Right lobe of liver (tissue), 6 donors: ENCODE data around the gene MVB12A. TPM values are rescaled to one million over a fixed set of nuclear protein-coding genes. Genes with fewer than 3 reads are reported as not detected.

Experiments
- ATAC-seq, 4 donors: fragments of 200-7000 bp; cut with Tn5 transposase; one replicate each; pipeline ENCODE4 v1.9.1; 2020; ENCODE audit warnings: mild to moderate bottlenecking in 4 of 4, moderate library complexity in 4 of 4
- DNase-seq, 3 donors: peaks; one replicate each; pipeline ENCODE4 v3.0.0-alpha.2; 2020
- H3K27ac ChIP-seq, 3 donors: fragments of 200-600 bp; one replicate each; pipeline ENCODE4 v1.8.0; 2022
- H3K27me3 ChIP-seq, 2 donors: fragments of 200-600 bp; one replicate each; pipeline ENCODE4 v1.8.0; 2022
- H3K36me3 ChIP-seq, 4 donors: fragments of 200-600 bp; sonication (generic) in 1 of 4; one replicate each; pipeline versions ENCODE4 v1.5.1 to v1.8.0; 2017 to 2022; ENCODE audit warnings: control low read depth in 1 of 4
- H3K4me1 ChIP-seq, 4 donors: fragments of 200-600 bp; sonication (generic) in 1 of 4; one replicate each; pipeline versions ENCODE4 v1.5.1 to v1.8.0; 2017 to 2022; ENCODE audit warnings: control low read depth in 1 of 4
- H3K4me3 ChIP-seq, 3 donors: fragments of 200-600 bp; one replicate each; pipeline ENCODE4 v1.8.0; 2022
- H3K9me3 ChIP-seq, 4 donors: fragments of 200-600 bp; sonication (generic) in 1 of 4; one replicate each; pipeline versions ENCODE4 v1.5.1 to v1.8.0; 2017 to 2022; ENCODE audit warnings: control low read depth in 1 of 4
- POLR2A ChIP-seq: fragments of 450-650 bp; IDR thresholded peaks from one replicate; pipeline ENCODE4 v1.6.1; 2017; ENCODE audit warnings: antibody characterized with exemption, mild to moderate bottlenecking
- WGBS: methylation state at CpG from one replicate; pipeline ENCODE4 v1.1.6; 2018; ENCODE audit warnings: low coverage, low lambda C conversion rate; ENCODE audit not compliant: insufficient coverage; ENCODE audit errors: missing lambda C conversion rate; 5-methylcytosine and 5-hydroxymethylcytosine counted together
- intact Hi-C, 2 donors: fragments of 100-400 bp; cut with DNase I; formaldehyde crosslinking; loops; one replicate each; pipeline versions ENCODE4 v1.11.2 to v1.14.1; 2022
- long read RNA-seq: library from polyadenylated mRNA; unstranded; transcript quantifications from one replicate; pipeline ENCODE4 v2.0.0, GENCODE V29; 2019
- total RNA-seq, 6 experiments: library from RNA; depleted of rRNA in 2 of 6; stranded (reverse); fragments of >200 nt in 2 of 6; fragmentation: NEBNext Ultra II Directional in 3 of 6; extraction: Animal tissue kit (Norgen Biotek cat#: 25700) in 3 of 6; gene quantifications; one replicate each; pipeline versions ENCODE4 v1.1.0 to v1.2.4, GENCODE V29; 2016 to 2023
- TF ChIP-seq, protein P1 (sequence below), 4 donors: fragments of 200-600 bp in 3 of 4; fragments of 450-650 bp in 1 of 4; IDR thresholded peaks; one replicate each; pipeline versions ENCODE4 v1.5.1 to v1.8.0; 2016 to 2022; ENCODE audit warnings: antibody characterized with exemption in 4 of 4, mild to moderate bottlenecking in 2 of 4
- donor health status: DM: no; HTN: yes; CAD: no.
- donor health status: DM: no; HTN: no; CAD: no.
- donor health status: DM: no; HTN: no; CAD: no.
- donor health status: DM: no; HTN: yes; CAD: no.
- donor health status: DM: no; HTN: yes; CAD: no.

MVB12A gene
- 10 to 100 TPM; 13.5 to 38.0 (median 15.8) TPM for total RNA-seq
- long read RNA-seq, partial matches to known transcripts: 0 of 2 reads
- long read RNA-seq, other reads (novel, unspliced or antisense): 0 of 2 reads

DNA sequence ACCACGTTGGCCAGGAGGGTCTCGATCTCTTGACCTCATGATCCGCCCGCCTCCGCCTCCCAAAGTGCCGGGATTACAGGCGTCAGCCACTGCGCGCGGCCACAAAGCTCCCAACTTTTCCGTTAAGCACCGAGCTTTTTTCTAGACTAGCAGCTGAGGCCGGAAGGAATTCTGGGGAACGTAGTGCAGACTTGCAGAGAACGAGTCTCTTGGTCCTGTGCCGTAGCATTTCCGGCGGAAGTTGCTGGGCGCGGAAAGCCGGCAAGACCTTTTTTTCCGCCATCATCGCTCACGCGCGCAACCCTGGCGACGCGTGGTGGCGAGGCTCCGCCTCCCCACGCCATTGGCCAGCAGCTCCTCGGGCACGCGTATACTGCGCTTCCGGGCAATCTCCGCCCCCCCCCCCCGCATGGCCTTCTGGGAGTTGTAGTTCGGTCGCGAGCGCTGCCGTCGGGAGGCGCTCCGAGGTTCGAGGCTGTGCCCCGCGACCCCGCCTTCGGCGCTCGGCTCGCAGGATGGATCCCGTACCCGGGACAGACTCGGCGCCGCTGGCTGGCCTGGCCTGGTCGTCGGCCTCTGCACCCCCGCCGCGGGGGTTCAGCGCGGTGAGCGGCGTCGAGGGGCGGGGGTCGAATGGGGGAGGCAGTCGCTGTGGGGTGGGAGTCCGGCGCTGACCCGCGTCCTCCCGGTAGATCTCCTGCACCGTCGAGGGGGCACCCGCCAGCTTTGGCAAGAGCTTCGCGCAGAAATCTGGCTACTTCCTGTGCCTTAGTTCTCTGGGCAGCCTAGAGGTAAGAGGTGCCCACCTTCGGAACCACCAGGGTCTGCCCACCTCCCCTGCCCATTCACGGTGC is at the start of gene MVB12A:
MVB12A (plus strand) TSS at position 427 of the 854 bp plus-strand sequence; CDS start at position 516, 89 bp downstream.
- Histone ChIP-seq H3K4me1 (peaks cover 0 to 13% (median 0%) of the 10 kb centered on the region in 4 donors), H3K27me3 (no peaks in the 10 kb centered on the region), H3K27ac (peak within 1 kb of the TSS; percentile 57 to 70 (median 68)), H3K36me3 (no peaks in the 10 kb centered on the region), H3K9me3 (no peaks in the 10 kb centered on the region), H3K4me3 (peak within 1 kb of the TSS; percentile 72 to 90 (median 80))
- TF ChIP-seq POLR2A: peak; percentile 65
- TF ChIP-seq, protein P1, sequence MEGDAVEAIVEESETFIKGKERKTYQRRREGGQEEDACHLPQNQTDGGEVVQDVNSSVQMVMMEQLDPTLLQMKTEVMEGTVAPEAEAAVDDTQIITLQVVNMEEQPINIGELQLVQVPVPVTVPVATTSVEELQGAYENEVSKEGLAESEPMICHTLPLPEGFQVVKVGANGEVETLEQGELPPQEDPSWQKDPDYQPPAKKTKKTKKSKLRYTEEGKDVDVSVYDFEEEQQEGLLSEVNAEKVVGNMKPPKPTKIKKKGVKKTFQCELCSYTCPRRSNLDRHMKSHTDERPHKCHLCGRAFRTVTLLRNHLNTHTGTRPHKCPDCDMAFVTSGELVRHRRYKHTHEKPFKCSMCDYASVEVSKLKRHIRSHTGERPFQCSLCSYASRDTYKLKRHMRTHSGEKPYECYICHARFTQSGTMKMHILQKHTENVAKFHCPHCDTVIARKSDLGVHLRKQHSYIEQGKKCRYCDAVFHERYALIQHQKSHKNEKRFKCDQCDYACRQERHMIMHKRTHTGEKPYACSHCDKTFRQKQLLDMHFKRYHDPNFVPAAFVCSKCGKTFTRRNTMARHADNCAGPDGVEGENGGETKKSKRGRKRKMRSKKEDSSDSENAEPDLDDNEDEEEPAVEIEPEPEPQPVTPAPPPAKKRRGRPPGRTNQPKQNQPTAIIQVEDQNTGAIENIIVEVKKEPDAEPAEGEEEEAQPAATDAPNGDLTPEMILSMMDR (IDR thresholded peaks at IDR 0.05): no peak
- ATAC-seq (peak; percentile 94 to 99 (median 96)), DNase-seq (peak; percentile 98 to 99 (median 98))
- 0% methylated on average over 13 of the region's 85 CpGs for WGBS
- intact Hi-C loops: no loop called here

DNA sequence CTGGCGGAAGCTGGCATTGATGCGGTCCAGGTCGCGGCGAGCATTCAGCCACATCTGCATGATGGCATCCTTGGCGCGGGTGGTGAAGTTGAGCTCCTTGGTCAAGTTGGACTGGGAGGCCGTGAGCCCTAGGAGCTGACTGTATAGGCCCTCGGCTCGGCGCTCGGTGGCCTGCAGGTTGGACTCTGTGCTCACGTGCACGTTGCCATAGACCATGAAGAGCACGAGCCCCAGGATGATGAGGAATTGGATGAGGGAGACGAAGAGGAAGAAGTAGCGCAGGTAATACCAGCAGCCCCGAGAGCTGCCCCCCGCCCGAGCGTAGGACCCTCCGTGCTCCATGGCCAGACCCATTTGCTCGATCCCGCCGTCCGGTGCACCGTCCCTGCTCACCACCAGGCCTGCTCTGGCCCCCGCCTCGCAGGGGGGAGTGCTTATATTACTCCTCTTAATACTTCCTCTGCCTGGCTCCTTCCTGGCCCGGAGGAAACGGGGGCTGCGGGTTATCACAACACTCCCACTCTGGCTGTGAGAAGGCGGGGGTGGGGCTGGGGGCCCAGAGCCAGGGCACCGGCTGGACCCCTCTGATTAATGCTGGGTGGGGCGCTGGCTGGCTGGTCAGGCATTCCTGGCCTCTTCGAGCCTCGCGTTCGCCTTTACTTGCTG is 42.8 kb upstream of the MVB12A start, which contains the start of gene PLVAP:
PLVAP (minus strand) TSS at position 408 of the 666 bp plus-strand sequence; CDS start at position 354, 54 bp downstream.
- DNase-seq: peak; percentile 47 to 56 (median 52)
- 33% methylated on average over 5 of the region's 39 CpGs for WGBS

DNA sequence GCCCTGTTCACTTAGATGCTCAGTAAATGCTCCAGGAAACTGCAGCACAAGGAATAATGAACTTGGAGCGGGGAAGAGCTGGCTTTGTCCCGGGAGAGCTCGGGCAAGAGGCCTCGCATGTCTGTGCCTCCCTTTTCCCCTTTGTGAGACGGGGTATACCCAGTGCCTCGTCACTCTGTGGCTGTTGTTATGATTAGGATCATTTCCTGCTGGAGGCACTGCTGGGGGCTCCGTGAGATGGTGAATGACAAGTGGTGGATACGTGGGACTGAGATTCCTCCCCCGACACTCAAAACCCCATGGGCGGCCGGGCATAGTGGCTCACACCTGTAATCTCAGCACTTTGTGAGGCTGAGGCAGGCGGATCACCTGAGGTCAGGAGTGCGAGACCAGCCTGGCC is 41.6 kb upstream of the MVB12A start:
- WGBS: 65% methylated on average over 11 of the region's 13 CpGs
- peaks cover 0 to 4% (median 0%) of the 10 kb centered on the region in 4 donors for H3K4me1 ChIP-seq
- H3K36me3 ChIP-seq: no peaks in the 10 kb centered on the region
- ATAC-seq: no peak
- DNase-seq: no peak
- intact Hi-C loops: no loop called here
- H3K4me3 ChIP-seq: no peak overlapping the region
- TF ChIP-seq, protein P1 (IDR thresholded peaks at IDR 0.05): no peak
- TF ChIP-seq POLR2A: no peak
- H3K27me3 ChIP-seq: no peaks in the 10 kb centered on the region
- H3K27ac ChIP-seq: no peak overlapping the region
- H3K9me3 ChIP-seq: no peaks in the 10 kb centered on the region

More for the DNA sequence above, 42.8 kb upstream of the MVB12A start, which contains the start of gene PLVAP:
- H3K9me3 ChIP-seq: no peaks in the 10 kb centered on the region
- TF ChIP-seq, protein P1 (IDR thresholded peaks at IDR 0.05): no peak
- no peak for TF ChIP-seq POLR2A
- no peaks in the 10 kb centered on the region for H3K4me1 ChIP-seq
- no peak within 1 kb of the TSS for H3K4me3 ChIP-seq
- intact Hi-C loops: no loop called here
- H3K27me3 ChIP-seq: no peaks in the 10 kb centered on the region
- ATAC-seq: peak; percentile 65 to 82 (median 76)
- no peaks in the 10 kb centered on the region for H3K36me3 ChIP-seq
- no peak within 1 kb of the TSS for H3K27ac ChIP-seq

DNA sequence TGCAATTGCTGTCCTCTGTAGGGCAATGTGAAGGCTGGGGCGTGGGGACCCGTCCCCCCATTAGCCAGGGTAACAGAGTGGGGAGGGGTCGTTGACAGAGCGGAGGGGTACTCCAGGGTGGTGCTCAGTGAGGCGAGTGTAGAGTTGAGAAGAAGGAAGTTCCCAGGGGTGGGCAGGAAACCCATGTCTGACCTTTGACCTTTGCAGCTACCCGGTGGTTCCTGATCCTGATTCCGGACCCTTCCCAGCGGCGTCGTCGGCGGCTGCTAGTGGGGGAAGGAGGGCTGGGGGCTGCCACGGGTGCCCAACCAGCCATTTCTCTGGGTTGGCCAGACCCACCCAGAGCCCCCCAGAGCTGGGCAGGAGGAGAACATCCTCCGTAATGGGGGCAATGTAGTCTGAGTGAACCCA is 40.6 kb upstream of the MVB12A start:
- DNase-seq: no peak
- Histone ChIP-seq H3K4me3 (no peak overlapping the region), H3K4me1 (peaks cover 0 to 4% (median 0%) of the 10 kb centered on the region in 4 donors), H3K9me3 (no peaks in the 10 kb centered on the region), H3K27me3 (no peaks in the 10 kb centered on the region), H3K27ac (no peak overlapping the region), H3K36me3 (no peaks in the 10 kb centered on the region)
- ATAC-seq: peak; percentile 11 to 39 (median 20)
- TF ChIP-seq, protein P1 (IDR thresholded peaks at IDR 0.05): no peak
- intact Hi-C loops: no loop called here
- WGBS: 39% methylated on average over 4 of the region's 14 CpGs
